Left forelimb (tissue), 1 donor: ENCODE data around the gene ORC2.
"Not testable (repeated sequence)": the region's sequence is repeated elsewhere in the genome, so short reads cannot be mapped to it uniquely, and the experiment has no call there.

Experiments
- DNase-seq: peaks from one replicate; pipeline ENCODE4 v3.0.0-alpha.2; 2018; ENCODE audit warnings: low spot score

Gene ORC2

DNA sequence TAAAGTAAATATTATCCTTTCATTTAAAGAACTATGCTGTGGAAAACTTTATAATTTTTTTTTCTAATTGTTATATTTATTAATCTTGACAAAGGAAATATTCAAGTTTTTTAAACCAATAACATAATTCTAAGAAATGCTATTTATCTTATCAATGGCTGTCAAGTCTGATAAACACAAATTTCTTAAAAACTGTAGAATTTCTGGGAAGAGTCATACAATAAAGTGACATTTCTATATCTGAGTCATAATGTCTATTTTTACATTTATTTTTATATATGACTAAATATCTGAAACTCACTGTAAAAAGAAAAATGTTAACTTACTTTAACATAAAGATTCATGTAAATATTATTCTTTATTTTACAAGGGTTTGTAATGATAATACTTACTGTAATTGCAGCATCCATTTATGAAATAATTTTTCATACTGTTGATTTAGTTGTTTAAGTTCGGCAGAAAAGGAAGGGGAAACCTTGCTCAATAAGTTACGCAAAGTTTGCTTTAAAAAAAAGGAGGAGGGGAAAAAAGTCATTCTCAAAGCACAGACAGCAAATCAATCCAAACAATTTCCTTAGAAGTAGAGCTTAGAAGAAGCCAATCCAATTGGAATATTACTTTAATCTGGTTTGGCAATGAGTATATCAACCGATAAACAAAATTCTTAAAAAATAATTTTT, 32.4 kb downstream of the ORC2 start:
- no peak for DNase-seq

DNA sequence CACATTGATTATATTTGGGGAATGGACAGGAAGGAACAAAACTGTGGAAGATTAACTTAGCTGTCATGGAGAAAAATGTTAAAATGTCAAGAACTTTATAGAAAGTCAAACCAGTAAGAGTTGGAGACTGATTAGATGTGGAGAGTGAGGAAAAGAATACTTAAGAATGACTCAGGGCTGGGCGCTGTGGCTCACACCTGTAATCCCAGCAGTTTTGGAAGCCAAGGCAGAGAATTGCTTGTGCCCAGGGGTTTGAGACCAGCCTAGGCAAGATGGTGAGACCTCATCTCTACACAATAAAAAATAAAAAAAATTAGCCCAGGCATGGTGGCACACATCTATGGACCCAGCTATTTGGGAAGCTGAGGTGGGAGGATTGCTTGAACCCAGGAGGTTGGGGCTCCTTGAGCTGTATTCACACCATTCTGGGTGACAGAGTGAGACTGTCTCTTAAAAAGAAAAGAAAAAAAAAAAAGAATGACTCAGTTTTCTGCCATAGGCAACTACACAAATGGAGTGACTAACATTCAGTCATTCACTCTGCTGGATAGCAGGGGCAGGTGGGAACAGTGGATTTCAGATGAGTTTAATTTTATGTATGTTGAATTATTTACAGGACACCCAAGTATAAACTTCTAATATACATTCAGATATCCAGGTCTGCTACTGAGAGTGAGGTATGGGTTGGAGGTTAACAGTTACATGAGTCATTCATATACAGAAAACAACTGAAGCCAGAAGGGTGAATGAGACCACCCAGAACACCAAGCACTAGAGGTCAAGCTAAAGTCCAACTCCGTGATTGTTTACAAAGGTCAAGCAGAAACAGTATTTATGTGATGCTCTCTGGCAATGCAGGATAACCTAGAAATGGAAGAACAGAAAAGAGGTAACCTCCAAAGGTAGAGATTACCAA, 33.9 kb downstream of the ORC2 start:
- no peak for DNase-seq

DNA sequence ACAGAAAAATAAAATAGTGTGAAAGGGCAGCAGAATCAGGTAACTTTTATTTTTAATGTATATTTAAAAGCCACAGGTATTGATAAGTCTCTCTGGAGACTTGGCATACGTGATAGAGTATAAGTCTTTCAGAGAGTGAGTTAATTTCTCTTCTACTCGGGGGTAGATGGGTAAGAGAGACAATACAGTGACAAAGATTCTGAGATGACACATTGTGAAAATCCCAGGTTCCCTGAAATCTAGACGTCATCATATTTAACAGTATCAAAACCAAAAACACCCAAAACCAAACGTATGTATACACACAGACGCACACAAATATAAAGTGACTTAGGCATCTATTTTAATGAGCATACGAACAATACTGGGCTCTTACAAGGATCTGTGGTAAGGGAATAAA, 41.0 kb downstream of the ORC2 start:
- DNase-seq: no peak

DNA sequence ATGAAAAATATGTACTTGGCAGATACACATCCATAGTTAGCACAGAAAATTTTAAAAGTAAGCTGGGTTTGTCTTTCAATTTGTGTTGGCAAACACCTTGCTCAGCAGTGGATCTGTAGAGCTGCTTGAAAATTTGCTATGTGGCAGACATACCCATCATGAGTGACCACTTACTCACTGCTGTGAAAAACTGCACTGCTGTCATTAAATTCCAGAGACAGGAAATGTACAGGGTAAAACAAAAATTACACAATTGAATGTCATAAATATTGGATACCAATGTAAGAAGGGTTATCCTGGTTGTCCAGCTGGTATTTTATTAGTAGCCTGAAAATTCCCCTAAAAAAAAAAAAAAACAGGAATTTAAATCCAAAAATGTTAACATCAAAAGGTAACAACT, 49.8 kb downstream of the ORC2 start:
- no peak for DNase-seq

DNA sequence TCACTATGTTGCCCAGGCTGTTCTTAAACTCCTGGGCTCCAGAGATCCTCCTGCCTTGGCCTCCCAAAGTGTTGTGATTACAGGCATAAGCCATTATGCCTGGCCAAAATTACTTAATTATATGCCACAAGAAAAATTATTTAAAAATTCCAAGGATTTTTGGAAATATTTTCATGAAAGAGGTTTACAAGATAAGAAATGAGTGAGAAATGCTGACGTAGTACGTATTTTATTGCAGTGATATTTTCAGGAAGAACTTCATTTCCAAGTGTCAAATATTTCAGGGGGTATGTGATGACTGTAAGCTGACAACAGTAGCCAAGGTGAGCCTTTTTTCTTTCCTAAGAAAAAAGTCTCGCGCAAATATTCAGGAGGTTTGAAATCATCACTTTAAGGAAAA, 53.5 kb downstream of the ORC2 start:
- DNase-seq: no peak

DNA sequence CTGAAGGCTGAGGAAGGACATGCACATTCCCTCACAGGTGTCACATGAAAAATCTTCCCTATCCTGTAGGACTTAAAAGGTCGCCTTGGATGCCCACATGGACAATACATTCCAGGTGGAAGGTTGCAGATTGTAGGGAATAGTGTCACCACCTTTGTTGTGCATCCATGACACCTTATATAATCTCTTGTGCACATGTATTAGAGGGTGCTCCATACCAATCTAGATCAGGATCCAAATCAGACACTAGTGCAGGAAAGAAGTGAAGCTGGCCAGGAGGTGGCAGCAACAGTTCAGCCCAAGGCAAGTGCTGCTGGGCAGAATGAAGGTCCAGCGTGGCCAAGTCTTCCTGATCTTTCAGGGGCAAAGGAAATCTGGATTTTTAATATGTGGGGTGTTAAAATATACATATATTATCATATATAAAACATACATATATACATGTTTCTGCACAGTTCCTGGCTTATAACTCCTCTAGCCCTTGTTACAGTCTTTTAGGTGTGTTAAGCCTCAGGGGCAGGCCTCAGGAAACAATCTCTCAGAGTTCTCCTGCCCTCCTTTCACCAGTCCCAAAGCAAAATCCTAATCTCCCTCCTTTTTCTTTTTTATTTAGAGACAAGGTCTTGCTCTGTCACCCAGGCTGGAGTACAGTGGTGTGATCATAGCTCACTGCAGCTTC, 57.7 kb downstream of the ORC2 start:
- DNase-seq: no peak

DNA sequence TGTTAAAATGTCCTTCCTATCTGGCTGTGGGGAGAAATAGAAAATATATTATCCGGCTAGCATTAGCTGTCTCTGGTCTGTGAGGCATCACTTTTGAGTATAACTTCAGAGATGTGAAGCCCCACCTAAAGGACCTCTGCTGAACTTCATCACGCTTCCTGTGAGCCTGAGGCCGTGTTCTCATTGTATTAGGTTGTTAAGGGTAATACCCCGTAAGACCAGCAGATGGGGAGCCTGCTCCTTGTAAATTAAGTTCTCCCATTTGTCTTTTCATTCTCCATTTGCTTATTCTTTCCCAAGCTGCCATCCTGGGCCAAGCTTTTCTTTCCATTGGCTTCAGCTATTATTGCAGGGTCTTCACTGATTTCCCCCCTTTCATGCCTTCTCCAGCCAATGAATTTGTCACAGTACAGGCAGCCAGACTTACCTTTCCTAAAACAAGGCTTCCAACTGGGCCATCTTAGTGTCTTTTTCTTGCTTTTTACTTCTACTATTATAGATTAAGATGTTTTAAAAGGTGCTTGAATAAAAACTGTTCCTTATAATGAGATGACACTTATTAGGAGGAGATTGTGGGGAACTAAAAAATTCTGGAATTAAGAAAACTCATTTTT, 61.9 kb downstream of the ORC2 start:
- DNase-seq: no peak

DNA sequence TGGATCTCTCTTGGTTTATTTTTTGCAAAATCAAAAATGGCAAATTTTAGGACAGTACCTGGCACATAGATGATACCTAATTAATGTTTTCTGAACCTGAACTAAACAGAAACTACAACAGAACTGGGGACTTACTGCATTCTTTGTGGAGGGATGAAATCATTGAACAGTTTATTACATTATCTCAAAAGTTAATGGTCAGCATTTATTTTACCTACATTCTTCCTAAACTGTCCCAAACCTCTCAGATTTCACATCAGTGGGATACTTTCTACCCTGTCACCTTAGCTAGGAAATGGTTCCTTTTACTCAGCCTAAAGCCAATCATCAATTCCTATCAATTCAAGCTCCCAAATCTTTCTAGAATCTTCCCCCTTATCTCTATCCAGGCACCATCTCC, 64.0 kb downstream of the ORC2 start:
- DNase-seq: no peak

DNA sequence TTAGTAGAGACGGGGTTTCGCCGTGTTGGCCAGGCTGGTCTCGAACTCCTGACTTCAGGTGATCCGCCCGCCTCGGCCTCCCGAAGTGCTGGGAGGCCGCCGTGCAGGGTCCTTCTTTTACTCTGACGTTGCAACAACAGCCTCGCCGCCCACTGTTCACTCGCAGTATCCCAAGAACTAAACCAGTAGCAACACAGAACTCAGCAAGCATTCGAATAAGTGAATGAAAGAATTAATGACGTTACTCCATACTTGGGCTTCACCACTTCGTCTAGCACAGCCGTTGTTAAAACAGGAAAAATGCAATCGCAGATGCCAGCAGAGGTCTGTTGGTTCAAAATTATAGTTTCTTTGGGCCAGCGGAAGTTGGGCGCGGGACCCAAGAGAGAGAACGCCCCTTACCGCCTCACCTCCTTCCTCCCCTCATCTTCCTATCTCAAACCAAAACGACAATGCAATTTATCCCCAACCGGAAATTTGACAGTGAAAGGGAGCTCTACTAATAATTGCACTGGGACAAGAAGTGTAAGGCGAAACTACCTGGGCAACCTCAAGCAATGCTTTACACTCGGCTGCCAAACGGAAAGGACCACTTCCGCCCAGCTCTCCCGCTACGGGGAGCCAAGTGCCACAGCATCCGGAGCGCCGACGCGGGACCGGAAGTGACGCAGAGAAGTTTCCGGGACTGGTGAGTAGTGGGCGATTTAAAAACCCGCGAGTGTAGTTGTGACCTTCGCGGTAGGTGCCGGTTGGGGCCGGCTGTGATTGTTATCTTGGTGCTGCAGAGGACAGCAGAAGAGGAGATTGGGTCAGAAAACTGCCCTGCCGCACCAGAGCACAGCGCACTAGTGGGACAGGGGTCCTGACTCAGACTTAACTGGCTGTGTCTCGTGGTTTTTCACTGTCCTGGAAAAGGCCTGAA, 74.5 kb downstream of the ORC2 start, which contains the start of the genes NIF3L1 and PPIL3:
NIF3L1 (plus strand) TSS at position 668 of the 922 bp plus-strand sequence. CDS start 2,573 bp downstream, outside the sequence.
PPIL3 (minus strand) TSS at position 374 of the 922 bp plus-strand sequence. CDS start 1,462 bp downstream, outside the sequence.
- peak; percentile 97 for DNase-seq

DNA sequence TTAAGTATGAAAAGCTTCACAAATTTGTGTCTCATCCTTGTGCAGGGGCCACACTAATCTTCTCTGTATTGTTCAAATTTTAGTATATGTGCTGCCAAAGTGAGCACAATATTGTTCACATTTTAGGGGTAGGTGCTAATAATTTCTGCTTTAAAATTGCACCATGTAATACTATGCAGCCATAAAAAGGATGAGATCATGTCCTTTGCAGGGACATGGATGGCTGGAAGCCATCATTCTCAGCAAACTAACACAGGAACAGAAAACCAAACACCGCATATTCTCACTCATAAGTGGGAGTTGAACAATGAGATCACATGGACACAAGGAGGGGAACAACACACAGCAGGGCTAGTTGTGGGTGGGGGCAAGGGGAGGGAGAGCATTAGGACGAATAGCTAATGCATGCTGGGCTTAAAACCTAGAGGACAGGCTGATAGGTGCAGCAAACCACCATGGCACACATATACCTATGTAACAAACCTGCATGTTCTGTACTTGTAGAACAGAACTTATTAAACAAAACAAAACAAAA, 81.7 kb downstream of the ORC2 start:
- not testable (repeated sequence) for DNase-seq

DNA sequence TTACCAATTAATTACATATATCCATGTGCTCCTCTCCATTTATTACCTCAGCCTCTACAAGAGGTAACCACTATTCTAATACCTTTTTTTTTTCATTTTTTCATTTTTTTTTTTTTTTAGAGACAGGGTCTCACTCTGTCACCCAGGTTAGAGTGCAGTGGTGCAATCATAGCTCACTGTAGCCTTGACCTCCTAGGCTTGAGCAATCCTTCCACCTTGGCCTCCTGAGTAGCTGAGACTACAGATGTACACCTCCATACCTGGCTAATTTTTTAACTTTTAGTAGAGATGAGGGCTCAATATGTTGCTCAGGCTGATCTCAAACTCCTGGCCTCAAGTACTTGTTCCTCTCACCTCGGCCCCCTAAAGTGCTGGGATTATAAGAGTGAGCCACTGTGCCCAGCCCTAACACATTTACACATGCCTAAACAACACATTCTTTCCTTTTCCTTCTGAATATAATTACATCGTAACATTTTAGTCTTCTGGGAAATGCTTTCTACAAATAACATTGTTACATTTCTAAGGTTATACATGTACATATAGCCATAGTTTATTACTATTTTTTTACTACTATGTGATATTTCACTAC, 85.1 kb downstream of the ORC2 start:
- DNase-seq: no peak

DNA sequence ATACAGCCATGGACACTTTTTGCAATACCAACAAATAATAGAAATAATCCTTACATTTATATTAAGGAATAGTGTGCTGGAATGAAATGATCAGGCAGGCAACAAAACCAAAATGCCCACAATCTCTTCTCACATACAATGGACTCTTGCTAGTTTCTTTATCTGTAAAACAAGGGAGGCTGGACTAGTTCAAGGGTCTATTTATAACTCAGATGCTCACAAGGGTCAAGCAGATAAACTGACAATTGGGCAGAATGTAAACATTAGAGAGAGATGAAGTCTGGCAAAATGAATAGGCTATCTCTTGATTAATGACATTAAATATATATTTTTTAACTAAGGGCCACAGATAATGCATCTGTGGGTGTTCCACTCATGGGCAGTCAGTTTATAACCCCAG, 86.0 kb downstream of the ORC2 start:
- DNase-seq: no peak

DNA sequence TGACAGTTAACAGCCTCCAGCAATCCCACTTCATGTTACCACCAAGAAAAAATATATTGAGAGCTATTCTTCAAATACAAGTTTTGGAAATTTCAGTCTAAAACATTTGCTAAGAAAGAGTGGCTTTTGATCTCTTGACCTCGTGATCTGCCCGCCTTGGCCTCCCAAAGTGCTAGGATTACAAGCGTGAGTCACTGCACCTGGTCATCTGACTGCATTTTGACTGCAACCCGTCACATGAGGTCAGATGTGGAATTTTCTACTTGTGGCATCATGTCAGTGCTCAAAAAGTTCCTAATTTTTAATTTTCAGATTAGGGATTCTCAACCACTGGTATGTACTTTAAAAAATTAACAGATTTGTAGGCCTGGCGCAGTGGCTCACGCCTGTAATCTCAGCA, 89.9 kb downstream of the ORC2 start:
- no peak for DNase-seq

DNA sequence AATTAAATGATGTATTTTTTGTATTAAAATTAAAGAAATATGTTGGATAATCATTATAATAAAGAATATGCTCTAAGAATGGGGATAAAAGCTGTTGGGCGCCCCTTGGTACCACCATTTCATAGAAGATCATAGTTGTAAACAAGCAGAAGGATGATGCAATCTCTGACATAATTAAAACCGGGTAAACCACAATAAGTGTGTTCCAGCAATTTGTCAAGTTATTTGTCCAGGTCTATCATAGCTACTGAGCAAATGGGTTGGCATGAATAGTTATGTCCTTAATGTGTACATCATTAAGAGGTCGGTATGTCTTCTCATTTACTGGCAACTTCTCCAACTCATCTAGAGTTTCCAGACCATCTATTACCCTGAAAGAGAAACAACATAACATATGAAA, 92.3 kb downstream of the ORC2 start:
- DNase-seq: no peak

DNA sequence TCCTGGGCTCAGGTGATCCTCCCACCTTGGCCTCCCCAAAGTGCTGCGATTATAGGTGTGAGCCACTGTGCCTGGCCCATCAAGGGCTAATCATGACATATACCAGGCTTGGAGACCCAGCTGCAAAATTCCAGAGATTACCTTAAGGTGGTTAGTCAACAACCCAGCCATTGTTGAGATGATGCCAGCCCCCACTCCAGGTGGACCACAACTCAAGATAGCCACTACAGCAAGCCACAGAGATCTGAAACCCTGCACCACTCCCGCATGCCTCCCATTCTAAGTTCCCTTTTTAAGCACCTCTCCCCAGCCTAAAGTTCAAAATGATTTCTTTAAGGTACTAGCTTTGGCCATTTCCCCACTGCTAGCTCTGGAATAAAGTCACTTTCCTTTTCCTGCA, 94.4 kb downstream of the ORC2 start:
- DNase-seq: no peak

DNA sequence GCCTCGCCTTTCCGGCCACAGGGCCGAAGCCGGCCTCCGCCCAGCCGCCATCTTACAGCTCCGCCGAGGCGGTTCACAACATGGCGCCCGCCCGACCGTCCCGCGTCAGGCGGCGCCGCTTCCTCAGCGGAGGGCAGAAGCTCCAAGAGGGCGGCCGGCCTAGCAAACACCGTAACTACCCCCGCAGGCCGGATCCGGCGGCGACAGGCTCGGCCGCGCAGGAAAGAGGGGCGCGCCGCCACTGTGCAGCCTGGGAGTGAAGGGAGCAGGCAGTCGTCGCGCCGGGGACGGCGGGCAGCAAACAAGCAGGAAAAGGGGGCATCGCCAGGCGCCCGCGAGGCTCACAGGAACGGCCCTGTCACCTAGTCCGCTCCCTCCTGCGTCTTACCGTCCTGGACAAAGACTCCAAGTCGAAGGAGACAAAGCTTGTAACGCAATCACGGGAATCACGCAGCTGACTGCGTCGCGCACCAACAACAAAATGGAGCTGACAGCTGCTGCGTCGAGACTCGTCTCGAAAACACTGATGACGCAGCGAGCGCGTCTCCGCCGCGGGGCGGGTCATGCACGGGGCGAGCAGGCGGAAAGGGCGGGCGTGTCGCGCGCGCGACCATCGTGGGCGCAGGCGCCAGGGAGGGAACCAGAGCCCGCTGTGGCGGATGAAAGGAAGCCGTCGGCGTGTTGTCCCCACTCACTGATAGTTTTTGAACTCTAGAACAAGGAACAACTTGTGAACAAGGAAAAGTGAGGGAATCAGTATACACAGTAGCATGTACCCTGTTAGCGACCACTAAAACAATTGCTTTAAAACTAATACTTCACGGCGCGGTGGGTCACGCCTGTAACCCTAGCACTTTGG, 99.1 kb downstream of the ORC2 start, which contains the start of gene CLK1:
CLK1 (minus strand) TSS at position 483 of the 859 bp plus-strand sequence. CDS start 2,796 bp downstream, outside the sequence.
- peak; percentile 97 for DNase-seq

DNA sequence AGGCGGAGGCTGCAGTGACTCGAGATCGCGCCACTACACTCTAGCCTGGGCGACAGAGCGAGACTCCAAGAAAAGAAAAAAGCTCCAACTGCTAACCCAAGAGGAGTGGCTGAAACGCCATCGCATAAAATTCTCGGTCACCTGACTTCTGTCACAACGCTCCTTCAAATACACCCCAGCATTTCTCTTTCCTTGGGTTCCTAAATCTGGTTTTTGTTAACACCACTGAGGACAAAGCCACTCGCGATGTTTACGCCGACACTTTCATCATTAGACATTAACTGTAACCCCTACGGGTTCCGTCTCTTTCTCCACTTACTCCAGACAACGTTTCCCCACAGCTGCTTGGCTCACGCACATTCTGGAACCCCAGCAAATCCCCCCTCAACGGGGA, 99.7 kb downstream of the ORC2 start:
- DNase-seq: no peak

DNA sequence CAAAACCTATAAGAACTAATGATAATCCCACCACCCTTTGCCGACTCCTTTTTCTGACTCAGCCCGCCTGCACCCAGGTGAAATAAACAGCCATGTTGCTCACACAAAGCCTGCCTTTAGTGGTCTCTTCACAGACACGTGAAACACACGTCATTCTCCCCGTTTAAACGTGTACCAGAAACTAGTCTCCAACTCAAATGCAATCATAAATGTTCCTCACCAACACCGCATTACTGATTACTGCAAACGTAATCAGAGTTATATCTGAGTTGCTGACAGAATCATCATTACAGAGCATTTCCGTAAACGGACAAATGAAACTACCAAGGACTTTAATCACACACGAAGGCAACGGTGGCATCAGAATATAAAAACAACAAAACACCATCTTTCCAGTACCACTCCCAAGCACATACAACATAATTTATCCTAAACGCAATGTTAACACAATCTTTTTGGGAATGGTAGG, 100.9 kb downstream of the ORC2 start:
- DNase-seq: no peak

DNA sequence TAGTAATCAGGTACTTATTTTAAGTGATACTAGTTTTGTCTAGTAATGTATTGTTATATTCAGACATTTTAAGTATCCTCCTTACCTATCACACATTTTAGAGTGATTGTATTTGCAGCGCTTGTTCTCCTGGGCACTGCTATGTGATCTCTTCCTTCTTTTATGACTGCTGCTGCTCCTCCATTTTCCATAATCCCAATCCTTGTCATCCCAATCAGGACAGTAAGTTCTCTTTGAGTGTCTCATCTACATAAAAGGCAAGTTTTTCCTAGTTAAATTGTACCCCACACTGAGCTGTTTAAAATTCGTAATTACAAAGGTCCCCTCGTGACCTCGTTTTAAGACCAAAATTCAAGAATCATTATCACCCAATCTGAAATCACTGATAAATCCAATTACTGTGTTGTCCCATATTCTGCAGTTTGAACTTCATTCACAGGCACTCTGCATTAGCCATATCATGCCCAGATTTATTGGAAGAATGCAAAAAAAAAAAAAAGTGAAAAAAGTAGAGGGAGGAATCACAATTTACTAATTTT, 101.8 kb downstream of the ORC2 start:
- DNase-seq: no peak
